ENCODE data around the gene MEX3B.
"Not testable (repeated sequence)": the region's sequence is repeated elsewhere in the genome, so short reads cannot be mapped to it uniquely, and the experiment has no call there.

MEX3B gene

DNA sequence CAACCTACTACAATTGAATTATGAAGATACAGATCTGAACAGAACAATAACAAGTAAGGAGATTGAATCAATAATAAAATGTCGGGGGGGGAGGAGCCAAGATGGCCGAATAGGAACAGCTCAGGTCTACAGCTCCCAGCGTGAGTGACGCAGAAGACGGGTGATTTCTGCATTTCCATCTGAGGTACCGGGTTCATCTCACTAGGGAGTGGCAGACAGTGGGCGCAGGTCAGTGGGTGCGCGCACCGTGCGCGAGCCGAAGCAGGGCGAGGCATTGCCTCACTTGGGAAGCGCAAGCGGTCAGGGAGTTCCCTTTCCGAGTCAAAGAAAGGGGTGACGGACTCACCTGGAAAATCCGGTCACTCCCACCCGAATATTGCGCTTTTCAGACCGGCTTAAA lies 50.7 kb downstream of the MEX3B start:
- DNase-seq = not testable (repeated sequence)

DNA sequence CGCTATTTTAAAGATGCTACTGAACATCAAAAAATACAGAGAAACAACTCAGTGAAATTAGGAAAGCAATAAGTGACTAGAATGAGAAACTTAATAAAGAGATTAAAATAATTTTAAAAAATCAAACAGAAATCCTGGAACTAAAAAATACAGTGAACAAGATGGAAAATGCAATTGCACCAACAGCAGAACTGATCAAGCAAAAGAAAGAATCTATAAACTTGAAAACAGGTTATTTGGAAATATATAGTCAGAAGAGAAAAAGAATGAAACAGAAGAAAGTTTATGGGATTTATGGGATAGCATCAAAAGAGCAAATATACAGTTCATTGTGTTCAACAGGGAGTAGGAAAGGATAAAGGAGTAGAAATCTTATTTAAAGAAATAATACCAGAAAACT lies 53.3 kb downstream of the MEX3B start:
- no peak for DNase-seq
